Measurements from ENCODE around the gene TRAPPC3.
"Not testable (repeated sequence)": the region's sequence is repeated elsewhere in the genome, so short reads cannot be mapped to it uniquely, and the experiment has no call there.

TRAPPC3 gene

GRCh38 chr1:36166136-36166535 is 16.9 kb upstream of the TRAPPC3 start:
- DNase-seq (ENCODE audit: low read depth) = no peak

DNA sequence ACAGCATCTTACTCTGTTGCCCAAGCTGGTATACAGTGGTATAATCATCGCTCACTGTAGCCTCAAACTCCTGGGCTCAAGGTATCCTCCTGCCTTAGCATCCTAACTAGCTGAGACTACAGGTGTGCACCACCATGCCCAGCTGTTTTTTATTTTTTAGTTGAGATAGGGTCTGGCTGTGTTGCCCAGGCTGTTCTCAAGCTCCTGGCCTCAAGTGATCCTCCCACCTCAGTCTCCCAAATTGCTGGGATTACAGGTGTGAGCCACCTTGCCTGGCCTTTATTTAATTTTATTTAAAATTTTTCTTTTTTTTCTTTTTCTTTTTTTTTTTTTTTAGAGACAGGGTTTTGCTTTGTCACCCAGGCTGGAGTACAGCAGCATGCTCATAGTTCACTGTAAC is 15.9 kb upstream of the TRAPPC3 start:
- DNase-seq (ENCODE audit: low read depth) = no peak

DNA sequence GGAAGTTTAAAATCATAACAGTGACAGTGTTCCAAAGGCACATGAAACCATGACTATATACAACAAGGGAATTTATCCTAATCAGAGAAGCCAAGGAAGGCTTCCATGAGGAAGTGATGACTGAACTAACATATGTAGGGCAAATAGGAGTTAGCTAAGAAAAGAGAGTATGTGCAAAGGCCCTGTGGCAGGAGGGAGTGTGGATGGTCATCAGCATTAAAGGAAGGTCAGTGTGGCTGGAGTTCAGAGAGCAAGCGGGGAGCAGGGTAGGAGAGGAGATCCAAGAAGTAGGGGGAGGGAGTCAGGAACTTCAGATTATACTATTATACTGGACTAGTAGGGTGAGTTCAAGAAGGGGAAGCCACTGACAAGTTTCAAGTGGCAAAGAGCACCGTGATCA is 15.1 kb upstream of the TRAPPC3 start:
- no peak for DNase-seq (ENCODE audit: low read depth)

DNA sequence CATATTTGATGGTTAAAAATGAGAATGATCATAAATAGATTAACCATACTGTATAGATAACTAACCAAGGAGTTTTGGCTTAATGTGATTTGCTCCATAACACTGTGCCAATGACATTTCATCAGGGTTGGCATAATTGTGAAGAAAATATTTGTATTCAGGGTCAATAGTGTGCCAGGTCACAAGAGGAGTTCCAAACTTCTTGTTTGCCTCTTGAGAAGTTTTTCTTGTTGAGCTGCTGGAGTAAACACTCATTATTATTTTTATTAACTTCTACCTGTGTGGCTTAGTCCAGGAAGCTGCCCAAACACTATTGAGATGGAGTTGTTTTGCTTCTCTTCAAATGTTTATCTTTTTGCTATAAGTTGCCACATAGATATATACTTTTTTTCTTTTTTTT is 14.1 kb upstream of the TRAPPC3 start:
- no peak for DNase-seq (ENCODE audit: low read depth)

- DNase-seq (ENCODE audit: low read depth) = no peak
Observed at GRCh38 chr1:36162680-36163239, 13.5 kb upstream of the TRAPPC3 start.

- peak; percentile 39 for DNase-seq (ENCODE audit: low read depth)
Observed at GRCh38 chr1:36161641-36162531, 12.6 kb upstream of the TRAPPC3 start.

GRCh38 chr1:36160949-36161485 is 11.7 kb upstream of the TRAPPC3 start:
- peak; percentile 65 for DNase-seq (ENCODE audit: low read depth)

- no peak for DNase-seq (ENCODE audit: low read depth)
Observed at GRCh38 chr1:36160388-36160948, 11.2 kb upstream of the TRAPPC3 start.

DNA sequence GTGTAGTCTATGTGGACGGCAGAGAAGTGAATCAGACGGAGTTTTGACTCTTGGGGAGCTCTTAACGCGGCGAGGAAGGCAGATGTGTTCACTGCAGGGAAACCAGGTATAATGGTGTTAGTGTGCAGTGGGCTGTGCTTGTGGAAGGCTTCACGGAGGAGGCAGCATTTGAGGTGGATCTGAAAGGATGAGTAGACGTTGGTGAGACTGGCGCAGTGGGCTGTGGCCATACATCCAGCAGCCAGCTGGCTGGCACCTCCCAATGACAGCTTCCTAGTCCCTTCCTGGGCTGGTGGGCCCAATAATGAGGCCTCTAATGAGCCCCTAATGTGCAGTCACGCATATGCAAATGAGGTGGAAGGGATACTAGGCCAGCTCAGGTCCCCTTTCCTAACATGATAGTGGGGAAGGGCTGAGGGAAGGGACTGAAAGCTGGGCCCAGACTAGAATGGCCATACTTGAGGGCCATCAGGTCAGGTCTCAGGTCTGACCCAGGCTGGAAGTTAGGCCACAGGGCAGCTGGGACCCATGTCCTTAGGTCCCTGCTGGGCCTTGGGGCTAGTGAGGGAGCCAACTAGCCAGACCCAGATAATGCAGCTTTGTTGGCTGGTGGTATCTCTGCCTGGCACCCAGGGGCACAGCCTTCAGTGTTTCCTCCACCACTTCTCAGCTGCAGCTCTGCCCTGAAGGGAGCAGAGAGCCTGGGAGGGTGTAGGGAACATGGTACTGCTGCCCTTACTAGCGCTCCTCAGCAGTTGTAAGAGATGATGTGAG is 10.5 kb upstream of the TRAPPC3 start:
- DNase-seq (ENCODE audit: low read depth) = no peak

DNA sequence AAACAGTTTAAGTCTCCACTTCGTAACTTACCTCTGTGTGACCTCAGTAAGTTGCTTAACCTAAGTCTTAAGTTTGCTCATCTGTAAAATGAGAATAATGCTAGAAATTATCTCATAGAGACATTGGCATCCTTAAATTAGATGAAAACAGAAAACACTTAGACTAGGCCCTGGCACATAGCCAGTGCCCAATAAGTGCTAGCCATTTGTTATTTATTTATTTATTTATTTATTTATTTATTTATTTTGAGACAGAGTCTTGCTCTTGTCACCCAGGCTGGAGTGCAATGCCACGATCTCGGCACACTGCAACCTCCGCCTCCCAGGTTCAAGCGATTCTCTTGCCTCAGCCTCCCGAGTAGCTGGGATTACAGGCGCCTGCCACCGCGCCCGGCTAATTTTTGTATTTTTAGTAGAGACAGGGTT is 9.6 kb upstream of the TRAPPC3 start:
- DNase-seq (ENCODE audit: low read depth) = not testable (repeated sequence)

- DNase-seq (ENCODE audit: low read depth) = no peak
Observed at GRCh38 chr1:36157973-36158826, 8.9 kb upstream of the TRAPPC3 start.

- DNase-seq (ENCODE audit: low read depth) = no peak
Observed at GRCh38 chr1:36157115-36157903, 8.0 kb upstream of the TRAPPC3 start.

GRCh38 chr1:36156329-36157114 is 7.2 kb upstream of the TRAPPC3 start:
- DNase-seq (ENCODE audit: low read depth) = peak; percentile 50

DNA sequence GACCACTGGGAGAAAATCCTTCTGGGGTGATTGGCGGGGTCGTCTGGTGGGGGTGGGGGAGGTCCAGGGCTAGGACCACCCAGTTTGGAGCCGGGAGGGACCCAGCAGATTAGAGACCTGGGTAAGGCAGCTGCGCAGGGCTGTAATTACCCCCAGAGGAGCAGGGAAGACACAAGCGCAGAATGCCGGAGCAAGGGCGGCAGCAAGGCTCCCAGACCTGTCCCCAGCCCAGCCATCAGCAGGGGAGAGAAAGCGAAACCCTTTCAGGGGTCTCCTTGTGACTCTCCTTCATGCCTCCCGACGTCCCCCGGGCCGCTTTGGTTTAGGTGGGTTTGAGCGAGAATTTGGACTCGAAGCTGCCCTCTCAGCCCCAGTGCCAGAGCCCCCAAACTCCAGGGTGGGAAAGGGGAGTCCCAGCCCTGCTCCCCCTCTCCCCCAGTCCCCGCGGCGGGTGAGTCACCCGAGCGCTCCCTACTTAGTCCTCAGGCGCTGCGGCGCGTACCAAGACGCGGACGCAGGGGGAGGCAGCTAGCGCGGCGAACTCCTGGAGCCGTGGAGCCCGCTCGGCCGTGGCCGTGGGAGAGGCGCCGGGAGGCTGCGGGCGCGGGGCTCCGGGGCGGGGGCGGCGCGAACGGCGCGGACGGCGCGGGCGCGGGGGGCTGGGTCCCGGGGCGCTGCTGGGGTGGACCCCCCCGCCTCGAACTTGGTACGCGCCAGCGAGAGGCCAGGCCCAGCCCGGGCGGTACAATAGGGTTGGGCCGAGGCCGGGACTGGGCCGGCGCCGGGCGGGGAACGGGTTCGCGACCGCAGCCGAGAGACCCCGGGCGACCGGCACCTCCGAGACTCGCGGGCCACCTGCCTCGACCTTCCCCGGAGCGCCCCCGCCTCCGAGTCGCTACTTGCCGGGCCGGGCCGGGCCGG is 6.4 kb upstream of the TRAPPC3 start, which contains the start of gene MAP7D1:
Gene MAP7D1 (plus strand): TSS at position 753 of the 921 bp plus-strand sequence. CDS start 258 bp downstream, outside the sequence.
- DNase-seq (ENCODE audit: low read depth) = peak; percentile 78

GRCh38 chr1:36154765-36155407 is 5.6 kb upstream of the TRAPPC3 start:
- DNase-seq (ENCODE audit: low read depth) = no peak

- no peak for DNase-seq (ENCODE audit: low read depth)
Observed at GRCh38 chr1:36154335-36154734, 5.0 kb upstream of the TRAPPC3 start.

DNA sequence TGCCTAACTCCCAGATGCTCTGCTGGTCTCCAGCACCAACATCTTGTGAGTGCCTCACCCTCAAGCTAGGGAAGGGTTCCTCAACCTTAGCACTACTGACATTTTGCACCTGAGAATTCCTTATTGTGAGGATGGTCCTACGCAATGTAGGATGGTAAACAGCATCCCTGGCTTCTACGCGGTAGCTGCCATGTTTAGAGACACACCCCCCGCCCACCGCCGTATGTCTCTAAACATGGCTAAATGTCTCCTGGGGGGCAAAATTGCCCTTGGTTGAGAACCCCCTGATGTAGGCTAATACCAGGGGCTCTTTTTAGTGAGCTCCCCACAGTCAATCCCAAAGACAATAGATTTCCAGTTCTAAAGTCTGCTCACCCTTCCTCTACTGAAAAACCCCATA is 4.2 kb upstream of the TRAPPC3 start:
- DNase-seq (ENCODE audit: low read depth) = no peak

GRCh38 chr1:36151845-36152203 is 2.5 kb upstream of the TRAPPC3 start:
- DNase-seq (ENCODE audit: low read depth) = peak; percentile 53

Data from activated T-helper 1 cell treated with Interleukin-2 at 50 U/mL for 16 hours (primary cell).